Esophagus muscularis mucosa (tissue), 4 donors: ENCODE data around the gene CYP1A2.

Source experiments
- EP300 ChIP-seq: sonication (generic); formaldehyde crosslinking; IDR thresholded peaks from one replicate; pipeline ENCODE4 v1.6.1; 2017; ENCODE audit warnings: antibody characterized with exemption
- POLR2A ChIP-seq: fragments of 450-650 bp; IDR thresholded peaks from one replicate; pipeline ENCODE4 v1.6.1; 2017; ENCODE audit warnings: antibody characterized with exemption, moderate library complexity, mild to moderate bottlenecking, low read depth
- POLR2AphosphoS5 ChIP-seq, 2 donors: sonication (generic); formaldehyde crosslinking; IDR thresholded peaks; one replicate each; pipeline ENCODE4 v1.6.1; 2017; ENCODE audit warnings: antibody characterized with exemption in 2 of 2
- TF ChIP-seq, protein P1 (sequence below), 3 experiments: fragments of 200-600 bp in 2 of 3; fragments of 450-650 bp in 1 of 3; sonication (generic) in 2 of 3; IDR thresholded peaks; one replicate each; pipeline ENCODE4 v1.5.1; 2017 to 2019; ENCODE audit warnings: antibody characterized with exemption in 3 of 3, mild to moderate bottlenecking in 2 of 3, moderate library complexity in 1 of 3

DNA sequence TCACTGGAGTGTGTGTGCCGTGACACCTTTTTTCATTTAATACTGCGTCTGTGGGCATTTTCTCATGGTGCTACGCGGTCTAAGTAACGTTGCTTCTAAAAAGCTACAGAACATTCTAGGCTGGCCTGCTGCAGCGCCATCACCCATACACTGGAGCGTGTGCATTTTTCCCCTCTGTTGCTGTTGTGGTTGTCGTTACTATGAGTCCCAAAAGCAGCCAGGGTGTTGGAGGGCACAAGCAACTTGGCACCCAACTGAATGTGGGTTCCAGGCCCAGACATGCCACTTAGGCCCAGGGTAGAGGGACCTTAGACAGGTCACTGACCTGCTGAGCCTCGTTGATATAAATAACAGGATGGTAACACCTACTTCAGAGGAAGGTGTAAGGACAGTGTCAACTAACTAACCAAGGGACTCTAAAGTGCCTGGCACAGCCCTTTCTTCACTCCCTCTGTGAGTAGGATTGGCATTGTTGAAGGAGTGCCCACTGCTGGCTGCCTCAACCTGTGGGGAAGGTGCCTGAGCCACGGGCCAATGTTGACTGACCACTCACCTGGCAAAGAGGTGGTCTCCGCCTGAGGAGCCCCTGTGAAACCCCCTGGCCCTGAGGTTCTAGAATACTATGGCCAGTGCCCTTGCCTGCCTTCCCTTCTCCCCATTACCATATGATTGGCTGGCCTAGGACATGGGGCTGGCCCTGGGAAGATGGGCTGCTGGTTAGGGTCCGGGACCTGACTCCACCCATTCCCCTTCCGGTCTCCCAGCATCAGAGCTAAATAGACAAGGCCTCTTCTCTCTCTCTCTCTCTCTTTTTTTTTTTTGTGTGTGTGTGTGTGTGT is 36.8 kb downstream of the CYP1A2 start:
- no peak for TF ChIP-seq POLR2A
- TF ChIP-seq, protein P1, sequence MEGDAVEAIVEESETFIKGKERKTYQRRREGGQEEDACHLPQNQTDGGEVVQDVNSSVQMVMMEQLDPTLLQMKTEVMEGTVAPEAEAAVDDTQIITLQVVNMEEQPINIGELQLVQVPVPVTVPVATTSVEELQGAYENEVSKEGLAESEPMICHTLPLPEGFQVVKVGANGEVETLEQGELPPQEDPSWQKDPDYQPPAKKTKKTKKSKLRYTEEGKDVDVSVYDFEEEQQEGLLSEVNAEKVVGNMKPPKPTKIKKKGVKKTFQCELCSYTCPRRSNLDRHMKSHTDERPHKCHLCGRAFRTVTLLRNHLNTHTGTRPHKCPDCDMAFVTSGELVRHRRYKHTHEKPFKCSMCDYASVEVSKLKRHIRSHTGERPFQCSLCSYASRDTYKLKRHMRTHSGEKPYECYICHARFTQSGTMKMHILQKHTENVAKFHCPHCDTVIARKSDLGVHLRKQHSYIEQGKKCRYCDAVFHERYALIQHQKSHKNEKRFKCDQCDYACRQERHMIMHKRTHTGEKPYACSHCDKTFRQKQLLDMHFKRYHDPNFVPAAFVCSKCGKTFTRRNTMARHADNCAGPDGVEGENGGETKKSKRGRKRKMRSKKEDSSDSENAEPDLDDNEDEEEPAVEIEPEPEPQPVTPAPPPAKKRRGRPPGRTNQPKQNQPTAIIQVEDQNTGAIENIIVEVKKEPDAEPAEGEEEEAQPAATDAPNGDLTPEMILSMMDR (IDR thresholded peaks at IDR 0.05): no peak
- TF ChIP-seq POLR2AphosphoS5 (IDR thresholded peaks at IDR 0.05): no peak
- TF ChIP-seq EP300: no peak
